ENCODE results near the gene MRPL21.

Gene MRPL21

GRCh38 chr11:68903288-68904247 lies at the start of gene MRPL21, which contains the start of gene IGHMBP2:
Gene MRPL21 (minus strand): TSS chr11:68903832. CDS start chr11:68903810, 22 bp downstream.
Gene IGHMBP2 (plus strand): TSS chr11:68903891. CDS start chr11:68903953, 62 bp downstream.
- DNase-seq (ENCODE audit: low read depth), result peak; percentile 84
- H3K4me3 ChIP-seq (ENCODE audit: low read depth, low read length), result peak within 1 kb of the TSS; percentile 100
- TF ChIP-seq, protein P1, sequence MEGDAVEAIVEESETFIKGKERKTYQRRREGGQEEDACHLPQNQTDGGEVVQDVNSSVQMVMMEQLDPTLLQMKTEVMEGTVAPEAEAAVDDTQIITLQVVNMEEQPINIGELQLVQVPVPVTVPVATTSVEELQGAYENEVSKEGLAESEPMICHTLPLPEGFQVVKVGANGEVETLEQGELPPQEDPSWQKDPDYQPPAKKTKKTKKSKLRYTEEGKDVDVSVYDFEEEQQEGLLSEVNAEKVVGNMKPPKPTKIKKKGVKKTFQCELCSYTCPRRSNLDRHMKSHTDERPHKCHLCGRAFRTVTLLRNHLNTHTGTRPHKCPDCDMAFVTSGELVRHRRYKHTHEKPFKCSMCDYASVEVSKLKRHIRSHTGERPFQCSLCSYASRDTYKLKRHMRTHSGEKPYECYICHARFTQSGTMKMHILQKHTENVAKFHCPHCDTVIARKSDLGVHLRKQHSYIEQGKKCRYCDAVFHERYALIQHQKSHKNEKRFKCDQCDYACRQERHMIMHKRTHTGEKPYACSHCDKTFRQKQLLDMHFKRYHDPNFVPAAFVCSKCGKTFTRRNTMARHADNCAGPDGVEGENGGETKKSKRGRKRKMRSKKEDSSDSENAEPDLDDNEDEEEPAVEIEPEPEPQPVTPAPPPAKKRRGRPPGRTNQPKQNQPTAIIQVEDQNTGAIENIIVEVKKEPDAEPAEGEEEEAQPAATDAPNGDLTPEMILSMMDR (conservative IDR thresholded peaks at IDR 0.05; ENCODE audit: low read depth, low read length), result peak; percentile 8

- TF ChIP-seq, protein P1 (conservative IDR thresholded peaks at IDR 0.05; ENCODE audit: low read depth, low read length), result no peak
- no peak for DNase-seq (ENCODE audit: low read depth)
- no peak overlapping the region for H3K4me3 ChIP-seq (ENCODE audit: low read depth, low read length)
Measured at GRCh38 chr11:68950762-68951161, 47.1 kb upstream of the MRPL21 start.

DNA sequence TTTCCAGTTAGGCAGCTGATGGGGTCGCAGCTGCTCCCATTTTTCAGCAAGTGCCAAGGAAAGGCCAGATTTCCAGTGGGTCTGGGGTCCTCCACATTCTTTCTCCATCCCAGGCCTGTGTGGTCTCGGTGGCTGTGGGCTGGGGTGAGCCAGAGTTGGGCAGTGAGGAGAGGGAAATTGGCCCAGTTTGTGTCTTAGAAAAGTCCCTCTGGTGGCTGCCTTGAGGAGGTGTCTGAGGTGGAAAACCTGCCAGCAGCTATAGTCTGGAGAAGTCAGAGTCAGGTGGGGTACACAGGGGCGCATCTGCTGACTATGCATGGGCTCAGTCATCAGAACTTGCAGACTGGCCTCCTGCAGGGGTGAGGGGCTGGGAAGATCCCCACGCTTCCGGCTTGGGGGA lies 46.6 kb upstream of the MRPL21 start:
- H3K4me3 ChIP-seq (ENCODE audit: low read depth, low read length), result no peak overlapping the region
- DNase-seq (ENCODE audit: low read depth), result peak; percentile 47
- TF ChIP-seq, protein P1 (conservative IDR thresholded peaks at IDR 0.05; ENCODE audit: low read depth, low read length), result peak; percentile 69

DNA sequence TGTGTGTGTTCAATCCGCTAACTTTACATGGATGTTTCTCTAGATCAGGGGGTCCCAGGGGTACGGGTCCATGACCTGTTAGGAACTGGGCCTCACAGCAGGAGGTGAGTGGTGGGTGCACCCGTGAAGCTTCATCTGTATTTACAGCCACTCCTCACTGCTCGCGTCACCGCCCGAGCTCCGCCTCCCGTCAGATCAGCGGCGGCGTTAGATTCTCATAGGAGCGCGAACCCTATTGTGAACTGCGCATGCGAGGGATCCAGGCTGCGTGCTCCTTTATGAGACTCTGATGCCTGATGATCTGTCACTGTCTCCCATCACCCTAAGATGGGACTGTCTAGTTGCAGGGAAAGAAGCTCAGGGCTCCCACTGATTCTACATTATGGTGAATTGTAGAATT lies 45.3 kb upstream of the MRPL21 start:
- TF ChIP-seq, protein P1 (conservative IDR thresholded peaks at IDR 0.05; ENCODE audit: low read depth, low read length), result no peak
- no peak for DNase-seq (ENCODE audit: low read depth)
- no peak overlapping the region for H3K4me3 ChIP-seq (ENCODE audit: low read depth, low read length)

DNA sequence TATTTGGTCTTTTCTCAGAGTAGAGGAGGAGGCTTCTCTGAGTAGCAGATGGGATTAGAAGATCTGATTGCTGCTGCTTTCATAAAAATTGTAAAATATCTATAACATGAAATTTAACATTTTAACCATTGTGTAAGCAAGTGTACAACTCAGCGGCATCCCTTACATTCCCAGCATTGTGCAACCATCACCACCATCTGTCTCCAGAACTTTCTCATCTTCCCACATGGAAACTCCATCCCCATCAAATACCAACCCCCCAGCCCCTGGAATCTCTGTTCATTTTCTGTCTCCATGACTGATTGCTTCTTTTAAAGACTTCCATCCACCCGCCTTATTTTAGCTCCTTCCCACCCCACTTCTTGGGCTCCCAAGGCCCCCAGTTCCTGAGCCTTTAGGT lies 44.9 kb upstream of the MRPL21 start:
- DNase-seq (ENCODE audit: low read depth), result no peak
- no peak overlapping the region for H3K4me3 ChIP-seq (ENCODE audit: low read depth, low read length)
- TF ChIP-seq, protein P1 (conservative IDR thresholded peaks at IDR 0.05; ENCODE audit: low read depth, low read length), result no peak

GRCh38 chr11:68947151-68947550 lies 43.5 kb upstream of the MRPL21 start:
- no peak overlapping the region for H3K4me3 ChIP-seq (ENCODE audit: low read depth, low read length)
- TF ChIP-seq, protein P1 (conservative IDR thresholded peaks at IDR 0.05; ENCODE audit: low read depth, low read length), result no peak
- no peak for DNase-seq (ENCODE audit: low read depth)
